Ishikawa (cell line): Measurements from ENCODE around the gene RASL10B.

Experiments
- CEBPB ChIP-seq: IDR thresholded peaks from 2 replicates; pipeline ENCODE4 v1.6.1; 2012
- CREB1 ChIP-seq: IDR thresholded peaks from 2 replicates; pipeline ENCODE4 v1.6.1; 2012; ENCODE audit warnings: low read depth
- EGR1 ChIP-seq: IDR thresholded peaks from 2 replicates; pipeline ENCODE4 v1.6.1; 2012
- EP300 ChIP-seq: IDR thresholded peaks from 2 replicates; pipeline ENCODE4 v1.6.1; 2012; ENCODE audit warnings: borderline replicate concordance
- FOXM1 ChIP-seq: IDR thresholded peaks from 2 replicates; pipeline ENCODE4 v1.6.1; 2012; ENCODE audit warnings: low read depth, borderline replicate concordance
- NFIC ChIP-seq: IDR thresholded peaks from 2 replicates; pipeline ENCODE4 v1.6.1; 2012
- RAD21 ChIP-seq: IDR thresholded peaks from 2 replicates; pipeline ENCODE4 v1.6.1; 2012; ENCODE audit warnings: low read depth
- TAF1 ChIP-seq: IDR thresholded peaks from 2 replicates; pipeline ENCODE4 v1.6.1; 2012; ENCODE audit warnings: low read depth, mild to moderate bottlenecking
- TCF12 ChIP-seq: IDR thresholded peaks from 2 replicates; pipeline ENCODE4 v1.6.1; 2012; ENCODE audit warnings: low read depth
- TEAD4 ChIP-seq: IDR thresholded peaks from 2 replicates; pipeline ENCODE4 v1.6.1; 2012
- YY1 ChIP-seq: IDR thresholded peaks from 2 replicates; pipeline ENCODE4 v1.6.1; 2012; ENCODE audit warnings: low read depth
- ZBTB7A ChIP-seq: IDR thresholded peaks from 2 replicates; pipeline ENCODE4 v1.6.1; 2012; ENCODE audit warnings: low read depth
- TF ChIP-seq, protein P1 (sequence below): IDR thresholded peaks from 2 replicates; pipeline ENCODE4 v1.6.1; 2012
- TF ChIP-seq, protein P2 (sequence below): IDR thresholded peaks from 2 replicates; pipeline ENCODE4 v1.6.1; 2012; ENCODE audit warnings: low read depth, mild to moderate bottlenecking
- TF ChIP-seq, protein P3 (sequence below): IDR thresholded peaks from 2 replicates; pipeline ENCODE4 v1.6.1; 2012

The RASL10B gene

DNA sequence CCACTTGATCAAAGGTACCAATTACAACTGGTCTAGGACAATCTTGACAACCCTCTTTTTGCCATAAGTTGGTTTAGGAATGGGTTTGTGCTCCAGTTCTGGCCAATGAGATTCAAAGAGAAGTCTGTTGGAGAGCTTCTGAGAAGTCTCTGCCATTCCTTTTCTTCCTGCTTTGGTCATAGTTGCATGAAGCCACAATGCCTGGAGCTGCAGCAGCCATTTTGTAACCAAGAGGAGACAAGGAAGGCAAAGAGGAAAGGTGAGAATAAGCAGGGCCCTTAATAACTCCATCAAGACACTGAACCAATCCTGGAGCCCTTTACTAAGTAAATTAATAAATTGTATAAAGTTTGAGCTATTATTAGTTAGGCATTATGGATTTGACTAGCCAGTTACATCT lies 25.8 kb downstream of the RASL10B start:
- TF ChIP-seq ZBTB7A (no peak), NFIC (no peak), EP300 (no peak), TCF12 (no peak), FOXM1 (no peak), CEBPB (no peak), CREB1 (no peak), YY1 (no peak), EGR1 (no peak), TAF1 (no peak), TEAD4 (no peak)
- TF ChIP-seq, protein P1, sequence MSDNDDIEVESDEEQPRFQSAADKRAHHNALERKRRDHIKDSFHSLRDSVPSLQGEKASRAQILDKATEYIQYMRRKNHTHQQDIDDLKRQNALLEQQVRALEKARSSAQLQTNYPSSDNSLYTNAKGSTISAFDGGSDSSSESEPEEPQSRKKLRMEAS = no peak
- TF ChIP-seq, protein P2, sequence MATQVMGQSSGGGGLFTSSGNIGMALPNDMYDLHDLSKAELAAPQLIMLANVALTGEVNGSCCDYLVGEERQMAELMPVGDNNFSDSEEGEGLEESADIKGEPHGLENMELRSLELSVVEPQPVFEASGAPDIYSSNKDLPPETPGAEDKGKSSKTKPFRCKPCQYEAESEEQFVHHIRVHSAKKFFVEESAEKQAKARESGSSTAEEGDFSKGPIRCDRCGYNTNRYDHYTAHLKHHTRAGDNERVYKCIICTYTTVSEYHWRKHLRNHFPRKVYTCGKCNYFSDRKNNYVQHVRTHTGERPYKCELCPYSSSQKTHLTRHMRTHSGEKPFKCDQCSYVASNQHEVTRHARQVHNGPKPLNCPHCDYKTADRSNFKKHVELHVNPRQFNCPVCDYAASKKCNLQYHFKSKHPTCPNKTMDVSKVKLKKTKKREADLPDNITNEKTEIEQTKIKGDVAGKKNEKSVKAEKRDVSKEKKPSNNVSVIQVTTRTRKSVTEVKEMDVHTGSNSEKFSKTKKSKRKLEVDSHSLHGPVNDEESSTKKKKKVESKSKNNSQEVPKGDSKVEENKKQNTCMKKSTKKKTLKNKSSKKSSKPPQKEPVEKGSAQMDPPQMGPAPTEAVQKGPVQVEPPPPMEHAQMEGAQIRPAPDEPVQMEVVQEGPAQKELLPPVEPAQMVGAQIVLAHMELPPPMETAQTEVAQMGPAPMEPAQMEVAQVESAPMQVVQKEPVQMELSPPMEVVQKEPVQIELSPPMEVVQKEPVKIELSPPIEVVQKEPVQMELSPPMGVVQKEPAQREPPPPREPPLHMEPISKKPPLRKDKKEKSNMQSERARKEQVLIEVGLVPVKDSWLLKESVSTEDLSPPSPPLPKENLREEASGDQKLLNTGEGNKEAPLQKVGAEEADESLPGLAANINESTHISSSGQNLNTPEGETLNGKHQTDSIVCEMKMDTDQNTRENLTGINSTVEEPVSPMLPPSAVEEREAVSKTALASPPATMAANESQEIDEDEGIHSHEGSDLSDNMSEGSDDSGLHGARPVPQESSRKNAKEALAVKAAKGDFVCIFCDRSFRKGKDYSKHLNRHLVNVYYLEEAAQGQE = no peak
- TF ChIP-seq, protein P3, sequence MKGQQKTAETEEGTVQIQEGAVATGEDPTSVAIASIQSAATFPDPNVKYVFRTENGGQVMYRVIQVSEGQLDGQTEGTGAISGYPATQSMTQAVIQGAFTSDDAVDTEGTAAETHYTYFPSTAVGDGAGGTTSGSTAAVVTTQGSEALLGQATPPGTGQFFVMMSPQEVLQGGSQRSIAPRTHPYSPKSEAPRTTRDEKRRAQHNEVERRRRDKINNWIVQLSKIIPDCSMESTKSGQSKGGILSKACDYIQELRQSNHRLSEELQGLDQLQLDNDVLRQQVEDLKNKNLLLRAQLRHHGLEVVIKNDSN = no peak

DNA sequence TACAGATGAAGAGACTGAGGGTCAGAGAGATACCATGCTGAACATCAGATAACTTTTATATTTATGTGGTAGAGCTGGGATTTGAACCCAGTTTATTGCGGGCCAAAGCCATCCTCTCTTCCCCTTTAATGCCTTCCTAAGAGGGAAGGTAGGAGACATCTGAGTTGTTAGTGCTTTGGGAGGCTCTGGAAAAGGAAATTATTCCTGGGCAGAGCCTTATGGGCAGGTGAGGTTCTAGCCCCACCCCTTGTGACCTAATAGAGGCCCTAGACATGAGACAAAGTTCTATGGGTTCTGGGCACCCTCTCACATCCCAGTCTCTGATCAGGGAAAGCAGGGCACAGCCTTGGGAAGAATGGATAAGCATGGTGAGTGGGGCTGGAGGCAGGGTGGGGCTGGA lies 29.1 kb downstream of the RASL10B start, which contains the start of gene C17orf50:
C17orf50 (plus strand) TSS at position 301 of the 400 bp plus-strand sequence; CDS start at position 356, 55 bp downstream.
- TF ChIP-seq, protein P3 = no peak
- TF ChIP-seq, protein P2 = no peak
- no peak for TF ChIP-seq TAF1
- TF ChIP-seq, protein P1 = no peak
- TF ChIP-seq EGR1 = no peak
- no peak for TF ChIP-seq YY1
- no peak for TF ChIP-seq TCF12
- no peak for TF ChIP-seq RAD21
- TF ChIP-seq NFIC = no peak
- no peak for TF ChIP-seq CEBPB

DNA sequence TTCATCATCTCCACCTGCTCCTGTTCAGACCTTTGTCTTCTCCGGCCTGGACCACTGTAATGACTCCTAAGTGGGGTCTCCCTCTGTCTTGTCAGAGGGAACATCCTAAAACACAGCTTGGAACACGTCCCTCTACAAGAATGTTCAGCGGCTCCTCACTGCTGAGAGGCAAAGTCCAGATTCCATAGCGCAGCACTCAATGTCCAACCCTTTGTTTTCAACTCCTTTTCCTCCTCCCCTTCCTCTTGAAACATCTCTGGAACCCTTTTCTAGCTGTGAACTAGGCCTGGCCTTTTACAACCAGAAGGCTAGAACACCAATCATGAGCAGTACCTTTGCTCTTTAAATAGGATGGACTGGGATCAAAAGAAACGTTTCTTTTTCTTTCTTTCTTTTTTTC lies 30.2 kb downstream of the RASL10B start:
- TF ChIP-seq YY1 (no peak), ZBTB7A (no peak), CEBPB (no peak), EGR1 (no peak), TCF12 (no peak), TEAD4 (no peak), TAF1 (no peak)
- TF ChIP-seq, protein P2 = no peak
- TF ChIP-seq, protein P1 = no peak

DNA sequence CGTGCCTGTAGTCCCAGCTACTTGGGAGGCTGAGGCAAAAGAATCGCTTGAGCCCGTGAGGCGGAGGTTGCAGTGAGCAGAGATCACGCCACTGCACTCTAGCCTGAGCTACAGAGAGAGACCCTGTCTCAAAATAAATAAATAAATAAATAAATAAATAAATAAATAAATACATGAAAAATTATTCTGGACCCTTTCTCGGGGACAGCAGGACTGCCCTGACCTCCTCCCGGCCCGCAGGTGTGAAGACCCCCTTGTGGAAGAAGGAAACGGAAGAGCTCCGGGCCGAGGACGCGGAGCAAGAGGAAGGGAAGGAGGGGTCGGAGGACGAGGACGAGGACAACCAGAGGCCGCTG lies 32.3 kb downstream of the RASL10B start:
- no peak for TF ChIP-seq NFIC
- TF ChIP-seq EGR1 = no peak
- TF ChIP-seq, protein P3 = no peak
- TF ChIP-seq RAD21 = no peak
